Neural progenitor cell (in vitro differentiated cells): ENCODE results near the gene MAN2A1.

Experiments used
- EZH2 ChIP-seq: fragments of 200-600 bp; sonication (generic); IDR thresholded peaks from 2 replicates; pipeline ENCODE4 v1.6.1; 2017; ENCODE audit warnings: antibody characterized with exemption, mild to moderate bottlenecking, moderate library complexity
- EZH2phosphoT487 ChIP-seq: fragments of 200-600 bp; sonication (generic); IDR thresholded peaks from 2 replicates; pipeline ENCODE4 v1.6.1; 2017; ENCODE audit warnings: antibody characterized with exemption
- TF ChIP-seq, protein P1 (sequence below): fragments of 200-600 bp; sonication (generic); IDR thresholded peaks from 2 replicates; pipeline ENCODE4 v1.5.1; 2017; ENCODE audit warnings: antibody characterized with exemption, mild to moderate bottlenecking

DNA sequence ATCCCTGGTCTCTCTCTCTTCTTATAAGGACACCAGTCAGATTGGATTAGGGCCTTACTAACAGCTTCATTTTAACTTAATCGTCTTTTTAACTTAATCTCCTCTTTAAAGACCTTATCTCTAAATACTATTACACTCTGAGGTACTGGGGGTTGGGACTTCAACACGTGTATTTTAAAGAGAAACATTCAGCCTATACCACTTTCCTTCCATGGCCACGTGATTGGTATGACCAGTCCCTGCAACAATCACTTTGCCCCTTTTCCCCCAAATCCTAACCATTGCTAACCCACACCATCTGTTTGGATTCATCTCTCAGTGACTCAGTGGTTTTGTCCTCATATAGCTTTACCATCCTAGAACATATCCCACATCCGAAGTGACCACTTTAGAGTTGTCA is 3.8 kb upstream of the MAN2A1 start:
- TF ChIP-seq, protein P1, sequence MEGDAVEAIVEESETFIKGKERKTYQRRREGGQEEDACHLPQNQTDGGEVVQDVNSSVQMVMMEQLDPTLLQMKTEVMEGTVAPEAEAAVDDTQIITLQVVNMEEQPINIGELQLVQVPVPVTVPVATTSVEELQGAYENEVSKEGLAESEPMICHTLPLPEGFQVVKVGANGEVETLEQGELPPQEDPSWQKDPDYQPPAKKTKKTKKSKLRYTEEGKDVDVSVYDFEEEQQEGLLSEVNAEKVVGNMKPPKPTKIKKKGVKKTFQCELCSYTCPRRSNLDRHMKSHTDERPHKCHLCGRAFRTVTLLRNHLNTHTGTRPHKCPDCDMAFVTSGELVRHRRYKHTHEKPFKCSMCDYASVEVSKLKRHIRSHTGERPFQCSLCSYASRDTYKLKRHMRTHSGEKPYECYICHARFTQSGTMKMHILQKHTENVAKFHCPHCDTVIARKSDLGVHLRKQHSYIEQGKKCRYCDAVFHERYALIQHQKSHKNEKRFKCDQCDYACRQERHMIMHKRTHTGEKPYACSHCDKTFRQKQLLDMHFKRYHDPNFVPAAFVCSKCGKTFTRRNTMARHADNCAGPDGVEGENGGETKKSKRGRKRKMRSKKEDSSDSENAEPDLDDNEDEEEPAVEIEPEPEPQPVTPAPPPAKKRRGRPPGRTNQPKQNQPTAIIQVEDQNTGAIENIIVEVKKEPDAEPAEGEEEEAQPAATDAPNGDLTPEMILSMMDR, result no peak
- TF ChIP-seq EZH2, result no peak
- TF ChIP-seq EZH2phosphoT487, result no peak
